ENCODE measurements around the gene PCDH9. TPM values are rescaled to one million over a fixed set of nuclear protein-coding genes. Genes with fewer than 3 reads are reported as not detected.

The PCDH9 gene
- polyA plus RNA-seq, 3 donors, result 0.03 TPM; not detected in 1

- Mint-ChIP-seq H3K36me3 (no peaks in the 10 kb centered on the region), H3K27ac (no peak overlapping the region), H3K4me1 (no peaks in the 10 kb centered on the region), H3K9me3 (peaks cover 0 to 7% (median 6%) of the 10 kb centered on the region in 7 donors), H3K4me3 (no peak overlapping the region), H3K27me3 (ENCODE audit: low read depth in 3 of 3) (no peaks in the 10 kb centered on the region)
- Histone ChIP-seq H4K20me1 (ENCODE audit: insufficient read depth, low read length) (no peaks in the 10 kb centered on the region), H3K79me2 (ENCODE audit: insufficient read depth, low read length) (no peaks in the 10 kb centered on the region), H3K4me1 (ENCODE audit: control insufficient read depth in 1 of 2, insufficient read depth in 2 of 2, low read length in 2 of 2) (no peaks in the 10 kb centered on the region), H3K4me3 (replicated peaks in 1 of 3; ENCODE audit: low read depth in 2 of 3, low read length in 3 of 3) (no peak overlapping the region), H3K27me3 (ENCODE audit: control insufficient read depth in 2 of 2, insufficient read depth in 2 of 2, low read length in 2 of 2) (no peaks in the 10 kb centered on the region), H2AFZ (ENCODE audit: insufficient read depth, low read depth, low read length, poor library complexity, severe bottlenecking) (no peak overlapping the region), H3K9me3 (replicated peaks in 1 of 2; ENCODE audit: control insufficient read depth in 1 of 2, insufficient read depth in 1 of 2, low read length in 2 of 2) (peaks cover under 1 to 1% of the 10 kb centered on the region in 2 donors), H3K4me2 (replicated peaks; ENCODE audit: extremely low read depth, low read length, poor library complexity, severe bottlenecking) (no peak overlapping the region), H3K27ac (ENCODE audit: low read depth in 1 of 2, low read length in 2 of 2) (no peak overlapping the region), H3K9ac (ENCODE audit: insufficient read depth, low read length, poor library complexity, severe bottlenecking) (no peak overlapping the region), H3K36me3 (replicated peaks in 1 of 2; ENCODE audit: control insufficient read depth in 1 of 2, insufficient read depth in 2 of 2, low read length in 2 of 2) (no peaks in the 10 kb centered on the region)
- intact Hi-C loops (cut with micrococcal nuclease), result no loop called here
- TF ChIP-seq CTCF (IDR thresholded peaks at IDR 0.05), result no peak
- no CpG with 5 or more reads among the region's 3 CpGs for WGBS (ENCODE audit: insufficient coverage)
- no peak for DNase-seq
Observed at GRCh38 chr13:66414066-66414800, 815.9 kb downstream of the PCDH9 start.

- Mint-ChIP-seq H3K36me3 (no peaks in the 10 kb centered on the region), H3K4me1 (no peaks in the 10 kb centered on the region), H3K27ac (no peak overlapping the region), H3K9me3 (peaks cover 0 to 3% (median 0%) of the 10 kb centered on the region in 7 donors), H3K4me3 (no peak overlapping the region), H3K27me3 (ENCODE audit: low read depth in 3 of 3) (no peaks in the 10 kb centered on the region)
- no peaks in the 10 kb centered on the region for H4K20me1 ChIP-seq (ENCODE audit: insufficient read depth, low read length)
- H3K4me3 ChIP-seq (replicated peaks in 1 of 3; ENCODE audit: low read depth in 2 of 3, low read length in 3 of 3), result no peak overlapping the region
- intact Hi-C loops (cut with micrococcal nuclease), result no loop called here
- WGBS (ENCODE audit: insufficient coverage), result no CpG with 5 or more reads among the region's 1 CpG
- H3K9me3 ChIP-seq (replicated peaks in 1 of 2; ENCODE audit: control insufficient read depth in 1 of 2, insufficient read depth in 1 of 2, low read length in 2 of 2), result no peaks in the 10 kb centered on the region
- H3K4me1 ChIP-seq (ENCODE audit: control insufficient read depth in 1 of 2, insufficient read depth in 2 of 2, low read length in 2 of 2), result no peaks in the 10 kb centered on the region
- no peak overlapping the region for H2AFZ ChIP-seq (ENCODE audit: insufficient read depth, low read depth, low read length, poor library complexity, severe bottlenecking)
- H3K9ac ChIP-seq (ENCODE audit: insufficient read depth, low read length, poor library complexity, severe bottlenecking), result no peak overlapping the region
- no peak for TF ChIP-seq CTCF (IDR thresholded peaks at IDR 0.05)
- no peaks in the 10 kb centered on the region for H3K79me2 ChIP-seq (ENCODE audit: insufficient read depth, low read length)
- H3K4me2 ChIP-seq (replicated peaks; ENCODE audit: extremely low read depth, low read length, poor library complexity, severe bottlenecking), result no peak overlapping the region
- DNase-seq, result no peak
- H3K36me3 ChIP-seq (replicated peaks in 1 of 2; ENCODE audit: control insufficient read depth in 1 of 2, insufficient read depth in 2 of 2, low read length in 2 of 2), result no peaks in the 10 kb centered on the region
- no peak overlapping the region for H3K27ac ChIP-seq (ENCODE audit: low read depth in 1 of 2, low read length in 2 of 2)
- no peaks in the 10 kb centered on the region for H3K27me3 ChIP-seq (ENCODE audit: control insufficient read depth in 2 of 2, insufficient read depth in 2 of 2, low read length in 2 of 2)
Observed at GRCh38 chr13:66410314-66410713, 819.8 kb downstream of the PCDH9 start.
